Breast epithelium (tissue), 4 donors: Measurements from ENCODE around the gene SNAPC4. TPM values are rescaled to one million over a fixed set of nuclear protein-coding genes. Genes with fewer than 3 reads are reported as not detected.

Source experiments
- DNase-seq, 2 donors: peaks; one replicate each; pipeline ENCODE4 v3.0.0-alpha.2; 2019; ENCODE audit warnings: low spot score in 2 of 2
- H3K27ac ChIP-seq, 2 donors: fragments of 200-600 bp; sonication (generic) in 1 of 2; one replicate each; pipeline ENCODE4 v1.5.1; 2016 to 2019; ENCODE audit warnings: mild to moderate bottlenecking in 1 of 2
- H3K27me3 ChIP-seq, 2 donors: fragments of 200-600 bp; sonication (generic) in 1 of 2; one replicate each; pipeline versions ENCODE4 v1.5.1 to v1.6.0; 2017 to 2019; ENCODE audit warnings: control low read depth in 1 of 2, mild to moderate bottlenecking in 1 of 2
- H3K36me3 ChIP-seq: fragments of 200-600 bp; one replicate; pipeline ENCODE4 v1.5.1; 2019
- H3K4me1 ChIP-seq, 2 donors: fragments of 200-600 bp; sonication (generic); one replicate each; pipeline ENCODE4 v1.5.1; 2016 to 2019; ENCODE audit warnings: control low read depth in 1 of 2
- H3K4me3 ChIP-seq, 3 donors: fragments of 200-600 bp; sonication (generic); 1 replicate in 2 of 3; 2 replicates in 1 of 3; pipeline ENCODE4 v1.5.1; 2016 to 2019; ENCODE audit warnings: mild to moderate bottlenecking in 3 of 3, moderate library complexity in 2 of 3
- H3K9me3 ChIP-seq, 2 donors: fragments of 200-600 bp; sonication (generic) in 1 of 2; one replicate each; pipeline ENCODE4 v1.5.1; 2016 to 2019; ENCODE audit warnings: control low read depth in 1 of 2
- POLR2A ChIP-seq: fragments of 450-650 bp; IDR thresholded peaks from one replicate; pipeline ENCODE4 v1.6.1; 2016; ENCODE audit warnings: antibody characterized with exemption, mild to moderate bottlenecking, moderate library complexity
- POLR2AphosphoS5 ChIP-seq, 3 donors: sonication (generic); formaldehyde crosslinking; IDR thresholded peaks; one replicate each; pipeline ENCODE4 v1.6.1; 2017; ENCODE audit warnings: antibody characterized with exemption in 3 of 3
- intact Hi-C: fragments of 100-400 bp; cut with DNase I; formaldehyde crosslinking; loops from one replicate; pipeline ENCODE4 v1.15.1; 2023; ENCODE audit warnings: low total_unique reads
- total RNA-seq, 3 donors: library from RNA; depleted of rRNA; stranded (reverse); fragments of >200 nt; gene quantifications; one replicate each; pipeline ENCODE4 v1.1.0, GENCODE V29; 2016
- TF ChIP-seq, protein P1 (sequence below), 3 donors: fragments of 450-650 bp; IDR thresholded peaks; one replicate each; pipeline ENCODE4 v1.5.1; 2016 to 2017; ENCODE audit warnings: antibody characterized with exemption in 3 of 3, mild to moderate bottlenecking in 3 of 3, moderate library complexity in 3 of 3

Gene SNAPC4
- total RNA-seq, 3 donors from 2014 or later, result 4.6 to 7.5 (median 6.7) TPM

DNA sequence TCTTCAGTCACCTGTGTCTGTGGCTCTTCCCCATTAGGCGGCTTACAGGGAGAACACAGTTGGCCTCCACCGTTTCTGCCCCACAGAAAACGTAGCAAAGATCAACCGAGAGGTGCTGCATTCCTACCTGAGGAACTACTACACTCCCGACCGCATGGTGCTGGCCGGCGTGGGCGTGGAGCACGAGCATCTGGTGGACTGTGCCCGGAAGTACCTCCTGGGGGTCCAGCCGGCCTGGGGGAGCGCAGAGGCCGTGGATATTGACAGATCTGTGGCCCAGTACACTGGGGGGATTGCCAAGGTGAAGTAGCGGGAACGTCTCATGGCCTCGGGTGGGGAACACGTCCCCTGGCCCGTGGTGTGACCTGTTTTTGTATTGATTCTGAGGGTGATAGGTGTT, 16.9 kb upstream of the SNAPC4 start:
- peaks cover 21% of the 10 kb centered on the region for H3K36me3 ChIP-seq
- H3K4me3 ChIP-seq, result no peak overlapping the region
- H3K9me3 ChIP-seq, result no peaks in the 10 kb centered on the region
- no peak for TF ChIP-seq POLR2A
- TF ChIP-seq, protein P1, sequence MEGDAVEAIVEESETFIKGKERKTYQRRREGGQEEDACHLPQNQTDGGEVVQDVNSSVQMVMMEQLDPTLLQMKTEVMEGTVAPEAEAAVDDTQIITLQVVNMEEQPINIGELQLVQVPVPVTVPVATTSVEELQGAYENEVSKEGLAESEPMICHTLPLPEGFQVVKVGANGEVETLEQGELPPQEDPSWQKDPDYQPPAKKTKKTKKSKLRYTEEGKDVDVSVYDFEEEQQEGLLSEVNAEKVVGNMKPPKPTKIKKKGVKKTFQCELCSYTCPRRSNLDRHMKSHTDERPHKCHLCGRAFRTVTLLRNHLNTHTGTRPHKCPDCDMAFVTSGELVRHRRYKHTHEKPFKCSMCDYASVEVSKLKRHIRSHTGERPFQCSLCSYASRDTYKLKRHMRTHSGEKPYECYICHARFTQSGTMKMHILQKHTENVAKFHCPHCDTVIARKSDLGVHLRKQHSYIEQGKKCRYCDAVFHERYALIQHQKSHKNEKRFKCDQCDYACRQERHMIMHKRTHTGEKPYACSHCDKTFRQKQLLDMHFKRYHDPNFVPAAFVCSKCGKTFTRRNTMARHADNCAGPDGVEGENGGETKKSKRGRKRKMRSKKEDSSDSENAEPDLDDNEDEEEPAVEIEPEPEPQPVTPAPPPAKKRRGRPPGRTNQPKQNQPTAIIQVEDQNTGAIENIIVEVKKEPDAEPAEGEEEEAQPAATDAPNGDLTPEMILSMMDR (IDR thresholded peaks at IDR 0.05), result no peak
- TF ChIP-seq POLR2AphosphoS5 (IDR thresholded peaks at IDR 0.05), result no peak
- H3K27me3 ChIP-seq, result no peaks in the 10 kb centered on the region
- intact Hi-C loops, result no loop called here
- H3K4me1 ChIP-seq, result peaks cover 0 to 2% of the 10 kb centered on the region in 2 donors
- no peak for DNase-seq
- no peak overlapping the region for H3K27ac ChIP-seq

GRCh38 chr9:136416427-136416826, 16.5 kb upstream of the SNAPC4 start:
- DNase-seq, result no peak
- Histone ChIP-seq H3K4me1 (peaks cover 0 to 7% of the 10 kb centered on the region in 2 donors), H3K4me3 (no peak overlapping the region), H3K36me3 (peaks cover 21% of the 10 kb centered on the region), H3K27ac (no peak overlapping the region), H3K27me3 (no peaks in the 10 kb centered on the region), H3K9me3 (no peaks in the 10 kb centered on the region)
- intact Hi-C loops, result no loop called here
- TF ChIP-seq POLR2A, result no peak
- TF ChIP-seq, protein P1 (IDR thresholded peaks at IDR 0.05), result no peak
- no peak for TF ChIP-seq POLR2AphosphoS5 (IDR thresholded peaks at IDR 0.05)

- no peak overlapping the region for H3K27ac ChIP-seq
These were observed 13.0 kb upstream of the SNAPC4 start for GRCh38 chr9:136412962-136413361.

GRCh38 chr9:136411378-136411777, 11.4 kb upstream of the SNAPC4 start:
- Histone ChIP-seq H3K9me3 (no peaks in the 10 kb centered on the region), H3K27ac (no peak overlapping the region), H3K36me3 (no peaks in the 10 kb centered on the region), H3K4me1 (peaks cover 0 to 23% of the 10 kb centered on the region in 2 donors), H3K27me3 (no peaks in the 10 kb centered on the region), H3K4me3 (peak overlapping the region; percentile 92 to 100 (median 94))
- intact Hi-C loops, result no loop called here
- no peak for DNase-seq
- TF ChIP-seq POLR2A, result no peak
- TF ChIP-seq POLR2AphosphoS5 (IDR thresholded peaks at IDR 0.05), result no peak
- TF ChIP-seq, protein P1 (IDR thresholded peaks at IDR 0.05), result no peak

More at GRCh38 chr9:136412962-136413361, 13.0 kb upstream of the SNAPC4 start:
- Histone ChIP-seq H3K4me1 (peaks cover 0 to 23% of the 10 kb centered on the region in 2 donors), H3K27me3 (no peaks in the 10 kb centered on the region), H3K36me3 (peaks cover 4% of the 10 kb centered on the region), H3K9me3 (no peaks in the 10 kb centered on the region), H3K4me3 (no peak overlapping the region)
- intact Hi-C loops, result no loop called here
- DNase-seq, result no peak
- TF ChIP-seq POLR2AphosphoS5 (IDR thresholded peaks at IDR 0.05) (no peak), POLR2A (no peak)
- TF ChIP-seq, protein P1 (IDR thresholded peaks at IDR 0.05), result no peak

- peak; percentile 80 to 91 for DNase-seq
- peaks cover 0 to 23% of the 10 kb centered on the region in 2 donors for H3K4me1 ChIP-seq
- no peaks in the 10 kb centered on the region for H3K9me3 ChIP-seq
- TF ChIP-seq POLR2A (peak; percentile 91), POLR2AphosphoS5 (IDR thresholded peaks at IDR 0.05) (peak; percentile 97 to 99 (median 98))
- TF ChIP-seq, protein P1 (IDR thresholded peaks at IDR 0.05), result no peak
- H3K4me3 ChIP-seq, result peak within 1 kb of the TSS; percentile 92 to 100 (median 94)
- no peaks in the 10 kb centered on the region for H3K27me3 ChIP-seq
- H3K27ac ChIP-seq, result peak within 1 kb of the TSS; percentile 90
- intact Hi-C loops, result no loop called here
- H3K36me3 ChIP-seq, result no peaks in the 10 kb centered on the region
These were observed 10.7 kb upstream of the SNAPC4 start, which contains the start of the genes ENTR1 and PMPCA for GRCh38 chr9:136410500-136411287. ENTR1 (minus strand) TSS chr9:136410614; CDS start chr9:136410397, 217 bp downstream. PMPCA (plus strand) TSS chr9:136410658; CDS start chr9:136410669, 11 bp downstream.
